NOMO-1 treated with dmso at 0.1 percent for 144 hours (cell line): Measurements from ENCODE around the gene GRIPAP1.
A peak's percentile ranks its signal among the peaks of the same experiment; 100 is the strongest.

Experiments
- DNase-seq: peaks from one replicate; lab custom pipeline; 2025; ENCODE audit not compliant: unreplicated experiment; lab: John Stamatoyannopoulos, UW

GRIPAP1 gene

GRCh38 chrX:49002091-49002935 is at the start of gene GRIPAP1:
Gene GRIPAP1 (minus strand): TSS chrX:49002264. CDS start chrX:49002229, 35 bp downstream.
- DNase-seq = peak; percentile 68

- no peak for DNase-seq
Measured at GRCh38 chrX:49043987-49044281, 41.9 kb upstream of the GRIPAP1 start.

GRCh38 chrX:49043220-49043986 is 41.3 kb upstream of the GRIPAP1 start, which contains the start of gene TFE3:
Gene TFE3 (minus strand): TSS chrX:49043357. CDS start chrX:49043226, 131 bp downstream.
- DNase-seq = peak; percentile 88

- no peak for DNase-seq
Measured at GRCh38 chrX:49042581-49043219, 40.6 kb upstream of the GRIPAP1 start.

- DNase-seq = no peak
Measured at GRCh38 chrX:49041744-49042580, 39.9 kb upstream of the GRIPAP1 start.

GRCh38 chrX:49040376-49040955 is 38.4 kb upstream of the GRIPAP1 start:
- DNase-seq = no peak

- peak; percentile 89 for DNase-seq
Measured at GRCh38 chrX:49039598-49040375, 37.7 kb upstream of the GRIPAP1 start.

- DNase-seq = no peak
Measured at GRCh38 chrX:49037883-49038475, 35.9 kb upstream of the GRIPAP1 start.

GRCh38 chrX:49030283-49030682 is 28.2 kb upstream of the GRIPAP1 start:
- no peak for DNase-seq

GRCh38 chrX:49029876-49030275 is 27.8 kb upstream of the GRIPAP1 start:
- DNase-seq = no peak

GRCh38 chrX:49019599-49020249 is 17.7 kb upstream of the GRIPAP1 start:
- DNase-seq = peak; percentile 3

GRCh38 chrX:49019050-49019449 is 17.0 kb upstream of the GRIPAP1 start:
- DNase-seq = no peak

- DNase-seq = no peak
Measured at GRCh38 chrX:49003696-49004095, 1.6 kb upstream of the GRIPAP1 start.

GRCh38 chrX:49001521-49002090 is 458 bp downstream of the GRIPAP1 start:
- peak; percentile 18 for DNase-seq

- no peak for DNase-seq
Measured at GRCh38 chrX:49000636-49001035, 1.4 kb downstream of the GRIPAP1 start.

GRCh38 chrX:48999030-48999429 is 3.0 kb downstream of the GRIPAP1 start:
- DNase-seq = no peak

- DNase-seq = no peak
Measured at GRCh38 chrX:48998391-48998790, 3.7 kb downstream of the GRIPAP1 start.

- DNase-seq = no peak
Measured at GRCh38 chrX:48997865-48998264, 4.2 kb downstream of the GRIPAP1 start.
